Measurements from ENCODE around the gene TSC22D1.

TSC22D1 gene

DNA sequence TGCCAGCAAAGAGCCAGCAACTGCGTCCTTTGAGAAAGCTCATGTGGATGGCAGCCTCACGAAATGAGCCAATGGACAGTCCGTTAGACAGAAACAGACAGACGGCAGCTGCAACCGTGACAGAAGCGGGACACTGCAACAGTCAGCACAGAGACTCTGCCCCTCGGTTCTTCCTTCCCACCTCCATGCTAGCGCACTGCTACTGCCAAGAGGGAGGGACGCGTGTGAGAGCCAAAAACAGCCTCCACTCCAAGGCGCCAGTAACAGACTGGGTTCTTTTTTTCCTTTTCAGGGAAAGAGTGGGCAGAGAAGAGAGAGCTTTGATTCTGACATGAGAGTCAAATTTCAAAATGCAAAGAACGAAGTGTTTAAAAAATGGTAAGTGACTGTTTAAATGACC is 125.0 kb downstream of the TSC22D1 start:
- DNase-seq: no peak

DNA sequence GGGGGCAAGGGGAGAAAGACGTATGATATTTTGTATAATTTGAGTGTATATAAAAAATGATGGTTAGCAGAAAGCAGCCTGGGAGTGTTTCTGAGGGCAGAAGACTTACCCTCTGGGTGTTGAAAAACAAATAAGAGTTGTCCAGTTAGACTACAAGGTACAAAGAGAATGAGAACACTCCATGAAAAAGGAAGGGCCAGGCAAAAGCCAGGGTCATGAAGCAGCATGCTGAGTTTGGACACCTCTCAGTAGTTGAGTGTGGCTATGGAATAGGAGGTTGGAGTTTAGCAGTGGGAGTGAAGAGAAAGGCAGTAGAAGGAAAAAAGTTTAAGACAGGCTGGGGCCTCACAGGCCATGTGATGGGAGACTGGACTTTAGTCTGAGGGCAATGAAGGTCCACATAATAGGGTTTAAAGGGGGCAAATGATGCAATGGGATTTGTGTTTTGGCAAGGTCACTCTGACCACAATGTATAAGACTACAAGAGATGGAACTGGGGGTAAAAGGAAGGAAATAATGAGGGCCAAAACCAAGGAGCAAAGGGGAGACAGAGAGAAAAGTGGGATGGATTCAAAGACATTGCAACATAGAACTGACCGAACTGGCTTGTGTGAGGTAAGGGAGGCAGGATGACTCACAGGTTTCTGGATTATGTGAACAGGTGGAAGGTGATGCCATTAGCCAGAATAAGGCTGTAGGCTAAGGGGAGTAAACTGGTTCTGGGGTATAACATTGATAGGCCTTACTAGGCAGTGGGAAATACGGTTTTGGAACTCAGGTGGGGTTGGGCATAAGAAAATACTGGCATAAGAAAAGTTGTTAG is 125.9 kb downstream of the TSC22D1 start:
- no peak for DNase-seq

GRCh38 chr13:44448875-44449274 is 127.3 kb downstream of the TSC22D1 start:
- DNase-seq: no peak

DNA sequence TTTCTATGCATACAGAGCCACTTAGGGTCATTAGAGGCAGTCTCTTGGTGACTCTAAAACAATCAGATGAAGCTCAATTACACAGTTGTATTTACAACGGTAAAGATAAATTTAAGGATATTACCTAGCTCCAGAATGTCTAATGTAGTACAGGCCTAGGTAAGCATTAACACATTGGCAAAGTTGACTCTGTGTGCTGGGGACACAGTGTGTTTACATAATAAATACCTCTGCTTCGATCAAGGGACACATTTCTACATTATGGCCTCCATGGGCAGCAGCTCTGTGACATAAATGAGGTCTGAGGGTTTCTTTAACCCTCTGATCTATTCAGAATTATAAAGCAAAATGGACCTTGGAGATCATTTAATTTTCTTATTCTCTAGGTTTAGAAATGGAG is 127.8 kb downstream of the TSC22D1 start:
- DNase-seq: no peak

- no peak for DNase-seq
These were observed 128.3 kb downstream of the TSC22D1 start for GRCh38 chr13:44447783-44448321.

DNA sequence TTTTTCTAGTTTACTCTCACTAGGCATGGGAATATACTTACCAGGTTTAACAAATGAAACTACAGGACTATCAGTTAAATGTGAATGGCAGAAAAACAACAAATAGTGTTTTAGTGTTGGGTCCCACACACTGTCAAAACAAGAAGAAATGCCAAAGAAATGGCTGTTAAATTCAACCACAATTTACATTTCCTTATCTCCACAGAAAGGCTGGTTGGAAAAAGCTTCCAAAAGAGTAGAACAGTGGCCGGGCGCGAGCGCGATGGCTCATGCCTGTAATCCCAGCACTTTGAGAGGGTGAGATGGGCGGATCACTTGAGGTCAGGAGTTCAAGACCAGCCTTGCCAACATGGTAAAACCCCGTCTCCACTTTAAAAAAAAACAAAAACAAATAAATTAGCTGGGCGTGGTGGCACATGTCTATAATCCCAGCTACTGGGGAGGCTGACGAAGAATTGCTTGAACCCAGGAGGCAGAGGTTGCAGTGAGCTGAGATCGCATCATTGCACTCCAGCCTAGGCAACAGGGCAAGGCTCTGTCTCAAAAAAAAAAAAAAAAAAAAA is 136.0 kb downstream of the TSC22D1 start:
- no peak for DNase-seq

GRCh38 chr13:44439452-44440024 is 136.6 kb downstream of the TSC22D1 start:
- DNase-seq: no peak

GRCh38 chr13:44438234-44438579 is 137.9 kb downstream of the TSC22D1 start:
- DNase-seq: no peak

DNA sequence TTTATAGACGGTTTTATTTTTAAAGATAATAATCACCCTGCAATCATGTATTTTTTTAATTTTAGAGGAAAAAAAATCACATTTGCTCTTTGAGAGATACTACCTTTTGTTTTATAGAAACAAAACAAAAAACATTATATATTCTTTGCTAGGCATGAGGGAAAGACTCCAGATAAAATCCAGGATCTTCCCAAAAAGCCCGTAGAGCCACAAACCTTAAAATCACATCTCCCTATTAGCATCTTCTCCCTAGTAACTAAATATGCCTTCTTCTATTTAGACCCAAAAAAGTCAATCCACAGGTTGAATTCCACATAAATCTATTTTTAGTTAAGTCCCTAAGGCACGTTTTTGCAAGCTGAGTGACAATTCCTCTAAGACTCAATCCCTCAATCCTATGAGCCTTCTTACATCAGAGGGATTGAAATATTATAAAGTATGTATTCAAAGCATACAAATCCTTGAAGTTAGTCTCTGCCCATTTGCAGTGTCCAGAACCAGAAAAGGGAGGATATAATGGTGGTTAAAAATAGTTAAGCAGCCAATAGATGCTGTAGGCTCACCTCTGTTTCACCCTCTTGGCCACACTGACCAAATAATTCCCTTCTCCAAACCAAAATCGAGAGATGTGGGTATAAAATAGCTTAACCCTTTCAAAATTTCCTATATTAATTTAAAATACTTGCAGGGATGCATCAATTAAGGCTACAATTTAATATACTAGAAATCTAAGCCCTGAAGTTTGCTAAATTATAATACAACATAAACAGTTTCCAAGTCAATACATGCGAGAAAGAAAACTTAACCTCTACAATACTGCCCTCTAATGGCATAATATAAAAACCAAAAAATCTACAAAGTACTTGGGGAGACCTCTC is 138.5 kb downstream of the TSC22D1 start:
- peak; percentile 42 to 61 for DNase-seq

- peak; percentile 88 to 96 for DNase-seq
These were observed 139.4 kb downstream of the TSC22D1 start for GRCh38 chr13:44436589-44437337.

GRCh38 chr13:44435919-44436510 is 140.1 kb downstream of the TSC22D1 start:
- no peak for DNase-seq

GRCh38 chr13:44435142-44435918 is 140.8 kb downstream of the TSC22D1 start:
- peak; percentile 98 for DNase-seq

DNA sequence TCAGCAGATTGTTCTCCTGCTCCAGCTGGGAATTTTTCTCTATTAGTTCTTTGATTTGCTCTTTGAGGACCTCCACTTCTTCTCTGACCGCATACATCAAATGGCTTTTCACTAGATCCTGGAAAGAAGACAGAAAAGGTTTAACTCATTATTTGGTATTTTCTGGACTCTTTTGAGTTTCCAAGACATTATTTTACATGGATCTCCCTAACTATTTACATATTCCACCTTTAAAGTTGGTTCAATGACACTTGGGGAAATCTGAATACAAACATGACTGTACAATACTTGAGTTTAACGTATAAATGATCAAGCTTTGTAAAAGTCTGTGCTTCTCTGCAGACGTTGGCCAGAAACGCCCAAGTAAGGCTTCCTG is 141.4 kb downstream of the TSC22D1 start:
- no peak for DNase-seq

- DNase-seq: no peak
These were observed 142.0 kb downstream of the TSC22D1 start for GRCh38 chr13:44433863-44434765.

DNA sequence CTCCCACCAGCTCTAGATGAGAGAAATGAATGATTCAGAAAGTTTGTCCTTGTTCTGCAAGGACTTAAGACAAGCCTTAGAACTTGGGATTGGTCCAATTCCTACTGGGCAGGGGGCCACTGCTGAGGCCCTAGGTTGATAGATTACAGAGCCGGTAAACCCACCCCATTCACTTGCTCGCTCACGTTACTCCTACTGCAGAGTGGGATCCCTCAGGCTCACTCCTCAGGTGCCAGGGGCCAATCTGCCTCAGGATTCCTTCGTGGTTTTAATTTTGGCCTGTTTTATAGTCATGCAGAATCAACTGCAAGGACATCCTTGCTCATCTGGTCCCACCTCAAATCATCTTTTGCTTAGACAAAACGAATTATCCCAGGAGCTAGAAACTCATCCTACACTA is 143.5 kb downstream of the TSC22D1 start:
- DNase-seq: no peak

DNA sequence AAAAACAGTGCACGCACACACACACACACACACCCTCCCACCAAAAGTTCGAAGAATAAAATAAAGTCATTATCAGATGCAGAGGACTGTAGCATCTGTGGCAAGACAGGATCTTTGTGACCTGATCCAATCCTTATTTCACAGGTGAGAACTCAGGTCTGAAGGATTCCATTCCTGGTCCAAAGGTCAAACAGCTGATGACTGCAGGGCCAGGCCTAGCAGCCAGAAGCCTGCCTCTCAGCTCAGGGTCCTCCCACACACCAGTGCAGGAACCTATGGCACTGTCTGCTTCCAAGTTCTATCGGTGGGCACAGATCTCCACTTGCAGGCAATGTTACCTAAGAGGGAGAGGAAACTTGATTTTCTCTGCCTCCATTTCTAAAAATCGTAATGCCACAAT is 145.0 kb downstream of the TSC22D1 start:
- no peak for DNase-seq

GRCh38 chr13:44429311-44429710 is 146.8 kb downstream of the TSC22D1 start:
- DNase-seq: no peak

DNA sequence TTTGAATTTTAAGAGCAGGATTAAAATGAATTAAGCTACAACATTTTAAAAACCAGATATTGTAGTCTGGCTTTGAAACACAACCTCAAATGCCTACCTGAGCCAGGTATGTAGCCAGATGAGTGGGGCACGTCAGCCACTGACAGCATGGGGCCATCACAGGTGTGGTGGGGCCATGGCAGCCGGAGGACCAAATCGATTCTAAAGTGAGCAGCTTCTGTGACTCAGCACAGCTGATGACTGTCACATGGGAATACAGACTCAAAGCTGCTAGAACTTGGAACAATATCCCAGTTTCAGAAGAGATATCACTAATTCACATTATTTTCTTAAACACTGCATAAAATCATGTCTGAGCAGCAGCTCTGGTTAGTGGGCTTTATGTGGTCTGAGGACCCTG is 149.7 kb downstream of the TSC22D1 start:
- no peak for DNase-seq

DNA sequence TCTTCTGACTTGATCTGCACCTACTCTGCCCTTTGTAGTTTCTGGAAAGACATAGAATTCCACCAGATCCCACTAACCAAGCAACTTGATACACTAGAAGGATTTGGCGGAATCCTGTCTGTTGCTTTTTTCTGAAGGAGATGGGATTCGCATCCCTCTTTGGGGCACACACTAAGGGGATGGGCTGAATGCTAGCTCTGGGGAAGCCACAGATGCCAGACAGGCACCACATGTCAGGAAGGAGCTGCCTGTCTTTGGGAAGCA is 150.4 kb downstream of the TSC22D1 start:
- no peak for DNase-seq

DNA sequence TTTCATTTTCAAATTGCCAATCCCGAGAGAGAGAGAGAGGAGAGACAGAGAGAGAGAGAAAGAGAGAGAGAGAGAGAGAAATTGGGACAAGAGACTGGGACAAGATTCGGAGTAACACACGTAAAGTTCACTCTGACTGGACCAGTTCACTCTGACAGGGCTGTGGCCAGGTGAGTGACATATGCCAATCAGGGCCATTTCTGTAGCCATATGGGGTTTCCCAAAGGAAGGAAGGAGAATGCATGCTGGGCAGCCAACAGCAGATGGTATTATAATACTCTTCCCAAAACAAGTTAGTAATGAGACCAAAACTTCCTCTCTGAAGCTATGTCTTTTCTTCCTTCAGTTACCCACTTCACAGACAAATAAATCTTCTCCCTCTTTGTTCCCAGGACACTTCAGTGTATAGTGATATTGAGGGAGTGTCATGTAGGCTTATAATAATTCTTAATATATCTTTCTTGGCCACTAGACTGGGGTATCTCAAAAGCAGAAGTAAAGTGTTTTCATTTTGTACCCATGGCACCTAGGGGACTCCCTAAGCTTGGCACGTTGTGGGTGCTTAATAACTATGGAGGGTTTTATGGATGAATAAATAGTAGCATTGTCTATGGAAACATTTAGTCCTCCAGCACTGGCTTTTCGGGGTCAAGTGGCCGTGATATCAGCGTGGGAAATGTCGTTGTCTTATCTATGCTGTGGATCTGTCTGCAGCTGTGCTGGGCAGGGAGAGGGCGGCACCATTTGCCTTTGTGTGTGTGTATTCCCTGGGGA is 150.9 kb downstream of the TSC22D1 start:
- DNase-seq: peak in 1 of 2 experiments; percentile 9

All from NCI-H446 (cell line).